Cardiac muscle cell (in vitro differentiated cells and primary cell): ENCODE data around the gene METTL21A. TPM values are rescaled to one million over a fixed set of nuclear protein-coding genes. Genes with fewer than 3 reads are reported as not detected.

Source experiments
- DNase-seq, 2 donors: peaks; one replicate each; pipeline versions ENCODE4 v3.0.0 to v3.0.0-alpha.2; 2010 to 2017; ENCODE audit warnings: low read depth in 1 of 2, low spot score in 1 of 2
- H3K27ac ChIP-seq: fragments of 200-600 bp; sonication (generic); 2 replicates; pipeline ENCODE4 v1.5.1; 2016
- H3K27me3 ChIP-seq: fragments of 200-600 bp; sonication (generic); 2 replicates; pipeline ENCODE4 v1.6.0; 2016; ENCODE audit warnings: control low read depth
- H3K36me3 ChIP-seq: fragments of 200-600 bp; sonication (generic); 2 replicates; pipeline ENCODE4 v1.5.1; 2016; ENCODE audit warnings: control low read depth
- H3K4me1 ChIP-seq: fragments of 200-600 bp; sonication (generic); 2 replicates; pipeline ENCODE4 v1.8.1; 2017; ENCODE audit warnings: low read depth, mild to moderate bottlenecking, mixed run types
- H3K4me3 ChIP-seq: fragments of 200-600 bp; sonication (generic); 2 replicates; pipeline ENCODE4 v1.5.1; 2016; ENCODE audit warnings: mild to moderate bottlenecking
- H3K9me3 ChIP-seq: fragments of 200-600 bp; sonication (generic); 2 replicates; pipeline ENCODE4 v1.5.1; 2017; ENCODE audit warnings: low read depth, mild to moderate bottlenecking, control low read depth
- CTCF ChIP-seq: IDR thresholded peaks from 2 replicates; pipeline ENCODE4 v1.5.1; 2012; ENCODE audit warnings: low read depth, mild to moderate bottlenecking, low read length
- polyA plus RNA-seq: library from polyadenylated mRNA; unstranded; fragments of >200 nt; fragmentation: Nextera tagmentation; extraction: Ambion mirVana; gene quantifications from 2 replicates; pipeline ENCODE4 v1.2.1, GENCODE V29; 2016
- total RNA-seq: library from RNA; depleted of rRNA; stranded (reverse); fragments of >200 nt; gene quantifications from 2 replicates; pipeline ENCODE4 v1.2.3, GENCODE V29; 2016

The METTL21A gene
- total and polyA plus RNA-seq, 2 experiments from 2014 or later = 39.8 to 55.9 TPM

- H3K27ac ChIP-seq = no peak overlapping the region
- TF ChIP-seq CTCF = no peak
- H3K4me1 ChIP-seq = no peaks in the 10 kb centered on the region
- no peak overlapping the region for H3K4me3 ChIP-seq
- no peaks in the 10 kb centered on the region for H3K36me3 ChIP-seq
- H3K27me3 ChIP-seq = no peaks in the 10 kb centered on the region
- DNase-seq = peak in 1 of 2 donors; percentile 67
- H3K9me3 ChIP-seq = no peaks in the 10 kb centered on the region
Observed at GRCh38 chr2:207632575-207633493, 7.6 kb upstream of the METTL21A start.

- H3K36me3 ChIP-seq = no peaks in the 10 kb centered on the region
- no peak for DNase-seq
- no peaks in the 10 kb centered on the region for H3K9me3 ChIP-seq
- no peak overlapping the region for H3K27ac ChIP-seq
- H3K27me3 ChIP-seq = no peaks in the 10 kb centered on the region
- TF ChIP-seq CTCF = no peak
- H3K4me1 ChIP-seq = no peaks in the 10 kb centered on the region
- H3K4me3 ChIP-seq = no peak overlapping the region
Observed at GRCh38 chr2:207630491-207630890, 5.3 kb upstream of the METTL21A start.

- DNase-seq = no peak
- Histone ChIP-seq H3K4me3 (no peak overlapping the region), H3K4me1 (no peaks in the 10 kb centered on the region), H3K9me3 (no peaks in the 10 kb centered on the region), H3K27me3 (no peaks in the 10 kb centered on the region), H3K36me3 (no peaks in the 10 kb centered on the region), H3K27ac (no peak overlapping the region)
- no peak for TF ChIP-seq CTCF
Observed at GRCh38 chr2:207629553-207629952, 4.4 kb upstream of the METTL21A start.

- peaks cover 24% of the 10 kb centered on the region for H3K36me3 ChIP-seq
- peak; percentile 82 to 83 for DNase-seq
- peak overlapping the region; percentile 91 for H3K27ac ChIP-seq
- H3K9me3 ChIP-seq = no peaks in the 10 kb centered on the region
- no peaks in the 10 kb centered on the region for H3K27me3 ChIP-seq
- no peak for TF ChIP-seq CTCF
- H3K4me3 ChIP-seq = peak overlapping the region; percentile 96
- peaks cover 8% of the 10 kb centered on the region for H3K4me1 ChIP-seq
Observed at GRCh38 chr2:207624185-207625013, 795 bp downstream of the METTL21A start.

GRCh38 chr2:207621501-207622039, 3.6 kb downstream of the METTL21A start:
- H3K36me3 ChIP-seq = peaks cover 33% of the 10 kb centered on the region
- H3K27ac ChIP-seq = no peak overlapping the region
- H3K4me1 ChIP-seq = peaks cover 8% of the 10 kb centered on the region
- no peak for DNase-seq
- H3K27me3 ChIP-seq = no peaks in the 10 kb centered on the region
- no peaks in the 10 kb centered on the region for H3K9me3 ChIP-seq
- H3K4me3 ChIP-seq = no peak overlapping the region
- TF ChIP-seq CTCF = no peak
